ENCODE data around the gene LPCAT1. TPM values are rescaled to one million over a fixed set of nuclear protein-coding genes. Genes with fewer than 3 reads are reported as not detected.

LPCAT1 gene
- total RNA-seq, 6 experiments from 2014 or later = 37.5 to 53.5 (median 44.1) TPM

DNA sequence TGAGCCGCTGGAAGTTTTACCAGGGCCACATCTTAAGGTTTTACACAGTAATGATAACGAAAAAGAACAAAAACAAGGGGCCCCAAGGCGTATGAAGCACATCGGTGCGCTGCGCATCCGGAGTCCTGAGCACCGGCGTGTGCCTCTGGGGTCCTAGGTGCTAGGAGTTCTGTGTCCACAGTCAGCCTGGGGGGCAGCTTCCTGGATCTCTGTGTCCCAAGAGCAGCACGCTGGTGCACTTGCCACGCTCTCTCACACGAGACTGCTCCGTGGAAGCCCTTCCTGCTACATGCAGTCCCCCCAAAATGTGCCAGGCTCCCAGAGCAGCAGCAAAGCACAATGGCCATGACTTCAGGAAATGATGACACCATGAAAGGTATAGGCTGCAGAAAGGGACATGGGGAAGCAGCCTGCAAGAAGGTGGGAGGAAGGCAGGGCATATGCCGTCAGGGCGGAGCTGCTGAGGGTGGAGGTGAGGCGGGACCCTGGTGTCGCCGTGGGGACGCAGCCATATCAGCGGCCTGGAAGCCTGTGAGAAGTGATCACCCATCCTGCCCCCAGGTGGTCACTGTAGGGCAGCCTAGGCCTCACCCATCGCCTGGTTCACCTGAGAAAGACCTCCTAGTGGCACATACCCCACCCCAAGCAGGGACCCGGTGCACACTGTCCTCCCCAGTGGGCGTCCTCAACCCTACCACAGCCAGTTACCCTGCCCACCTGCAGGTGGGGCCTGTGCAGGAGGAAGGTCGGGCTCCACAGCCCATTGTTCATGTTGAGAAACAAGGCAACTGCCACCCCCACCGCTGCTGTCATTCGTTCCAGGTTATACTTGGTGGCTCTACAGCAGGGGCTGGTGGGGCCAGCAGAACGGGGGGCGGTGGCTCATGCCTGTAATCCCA lies 54.9 kb downstream of the LPCAT1 start:
- peaks cover 16% of the 10 kb centered on the region for H3K9me3 Mint-ChIP-seq
- TF ChIP-seq, protein P1, sequence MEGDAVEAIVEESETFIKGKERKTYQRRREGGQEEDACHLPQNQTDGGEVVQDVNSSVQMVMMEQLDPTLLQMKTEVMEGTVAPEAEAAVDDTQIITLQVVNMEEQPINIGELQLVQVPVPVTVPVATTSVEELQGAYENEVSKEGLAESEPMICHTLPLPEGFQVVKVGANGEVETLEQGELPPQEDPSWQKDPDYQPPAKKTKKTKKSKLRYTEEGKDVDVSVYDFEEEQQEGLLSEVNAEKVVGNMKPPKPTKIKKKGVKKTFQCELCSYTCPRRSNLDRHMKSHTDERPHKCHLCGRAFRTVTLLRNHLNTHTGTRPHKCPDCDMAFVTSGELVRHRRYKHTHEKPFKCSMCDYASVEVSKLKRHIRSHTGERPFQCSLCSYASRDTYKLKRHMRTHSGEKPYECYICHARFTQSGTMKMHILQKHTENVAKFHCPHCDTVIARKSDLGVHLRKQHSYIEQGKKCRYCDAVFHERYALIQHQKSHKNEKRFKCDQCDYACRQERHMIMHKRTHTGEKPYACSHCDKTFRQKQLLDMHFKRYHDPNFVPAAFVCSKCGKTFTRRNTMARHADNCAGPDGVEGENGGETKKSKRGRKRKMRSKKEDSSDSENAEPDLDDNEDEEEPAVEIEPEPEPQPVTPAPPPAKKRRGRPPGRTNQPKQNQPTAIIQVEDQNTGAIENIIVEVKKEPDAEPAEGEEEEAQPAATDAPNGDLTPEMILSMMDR (IDR thresholded peaks at IDR 0.05) = peak; percentile 31
- H3K4me1 Mint-ChIP-seq (ENCODE audit: low read depth) = peaks cover 19% of the 10 kb centered on the region
- peaks cover 47% of the 10 kb centered on the region for H3K36me3 Mint-ChIP-seq (ENCODE audit: low read depth)
- DNase-seq = no peak
- H3K4me3 Mint-ChIP-seq = no peak overlapping the region
- H3K27ac Mint-ChIP-seq = peak overlapping the region; percentile 84
- H3K27me3 Mint-ChIP-seq (ENCODE audit: insufficient read depth) = peaks cover 14% of the 10 kb centered on the region

DNA sequence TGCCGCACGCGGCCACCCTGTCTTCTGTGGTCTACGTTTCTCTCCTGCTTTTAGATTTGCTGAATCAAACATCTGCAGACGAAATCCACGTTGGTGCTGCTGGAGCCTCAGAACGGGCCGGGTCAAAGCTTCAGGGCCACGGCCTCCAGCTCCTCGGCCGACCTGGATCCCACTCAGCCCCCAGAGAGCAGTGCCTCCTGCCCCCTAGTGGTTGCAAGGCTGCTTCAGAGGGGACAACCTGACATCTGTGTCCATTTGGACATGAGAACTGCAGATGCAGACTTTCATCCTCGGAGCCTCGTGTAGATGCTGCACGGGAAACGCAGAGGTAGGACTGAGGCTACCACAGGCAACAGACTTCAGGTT lies 55.5 kb downstream of the LPCAT1 start:
- Mint-ChIP-seq H3K4me1 (ENCODE audit: low read depth) (peaks cover 19% of the 10 kb centered on the region), H3K36me3 (ENCODE audit: low read depth) (peaks cover 47% of the 10 kb centered on the region), H3K9me3 (peaks cover 16% of the 10 kb centered on the region), H3K27ac (peak overlapping the region; percentile 70), H3K27me3 (ENCODE audit: insufficient read depth) (peaks cover 16% of the 10 kb centered on the region), H3K4me3 (no peak overlapping the region)
- no peak for DNase-seq
- TF ChIP-seq, protein P1 (IDR thresholded peaks at IDR 0.05) = peak; percentile 76

DNA sequence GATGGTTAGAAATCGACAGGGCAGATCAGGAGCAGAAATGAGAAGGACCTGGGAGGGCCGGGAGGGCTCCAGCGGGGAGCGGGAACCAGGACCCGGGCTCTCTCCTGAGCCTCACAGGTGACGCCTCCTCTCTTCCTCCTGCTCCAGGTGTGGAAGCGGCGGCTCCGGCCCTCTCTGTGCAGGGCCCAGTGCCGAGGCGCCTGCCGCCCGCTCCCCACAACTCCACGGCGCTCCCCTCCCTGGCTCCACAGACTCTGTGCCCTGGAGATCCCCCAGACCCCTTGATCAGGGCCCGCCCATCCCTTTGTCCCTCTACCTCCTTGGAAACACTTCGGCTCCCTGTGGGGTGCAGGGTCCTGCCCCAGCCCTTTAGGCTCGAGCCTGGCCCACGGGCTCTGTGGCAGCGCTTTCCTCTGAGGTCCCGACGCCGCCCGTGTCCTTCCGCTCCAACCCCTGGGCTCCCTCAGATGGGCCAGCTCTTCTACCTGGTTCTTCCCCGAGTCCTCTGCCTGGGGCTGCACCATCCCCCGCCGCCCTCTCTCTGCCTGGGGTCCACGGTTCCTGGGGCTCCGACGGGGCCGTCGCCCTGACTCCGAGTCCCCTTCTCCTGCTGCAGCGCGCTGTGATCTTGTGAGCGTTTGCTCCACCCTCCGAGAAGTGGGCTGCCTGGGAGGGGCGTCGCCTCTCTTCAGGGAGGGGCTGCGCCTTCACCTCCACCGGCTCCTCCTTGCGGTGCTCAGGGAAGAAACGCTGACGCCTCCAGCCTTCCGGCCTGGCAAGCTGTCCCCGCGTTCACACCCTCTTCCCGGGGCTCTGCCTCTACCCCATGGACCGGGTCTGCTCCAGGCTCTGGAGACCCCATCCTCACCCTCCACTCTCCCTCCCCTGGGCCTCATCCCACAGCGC lies 56.2 kb downstream of the LPCAT1 start:
- H3K9me3 Mint-ChIP-seq = peaks cover 16% of the 10 kb centered on the region
- peaks cover 19% of the 10 kb centered on the region for H3K4me1 Mint-ChIP-seq (ENCODE audit: low read depth)
- H3K36me3 Mint-ChIP-seq (ENCODE audit: low read depth) = peaks cover 46% of the 10 kb centered on the region
- no peak overlapping the region for H3K4me3 Mint-ChIP-seq
- H3K27ac Mint-ChIP-seq = no peak overlapping the region
- TF ChIP-seq, protein P1 (IDR thresholded peaks at IDR 0.05) = no peak
- H3K27me3 Mint-ChIP-seq (ENCODE audit: insufficient read depth) = peaks cover 16% of the 10 kb centered on the region
- no peak for DNase-seq

DNA sequence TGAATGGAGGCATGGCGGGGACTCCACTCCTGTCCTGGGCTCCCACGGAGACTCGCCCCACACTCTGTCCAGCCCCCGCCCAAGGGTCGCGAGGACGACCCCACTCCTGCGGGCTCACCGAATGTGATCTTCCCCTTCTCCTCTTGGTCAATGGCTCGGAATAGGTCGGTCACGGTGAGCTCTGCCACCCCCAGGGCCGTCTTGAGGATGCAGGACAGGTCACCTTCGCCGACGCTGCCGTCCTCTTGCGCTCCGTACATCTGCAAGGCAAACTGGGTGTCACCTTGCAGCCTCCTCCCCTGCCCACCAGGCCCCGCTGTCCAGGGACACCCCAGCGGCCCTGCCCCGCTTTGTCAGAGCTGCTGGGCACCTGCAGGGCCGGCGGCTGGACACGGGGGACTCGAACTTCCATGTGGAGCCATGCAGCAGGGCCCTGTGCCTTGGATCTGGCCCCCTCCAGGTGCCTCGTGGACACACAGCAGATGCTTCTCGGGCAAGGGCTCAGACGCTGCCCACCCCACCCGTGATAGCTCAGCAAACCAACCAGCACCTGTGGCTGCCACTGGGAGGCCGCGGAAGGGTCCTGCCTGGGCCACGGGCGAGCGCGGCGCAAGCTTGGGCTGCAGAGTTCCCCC lies 57.0 kb downstream of the LPCAT1 start:
- TF ChIP-seq, protein P1 (IDR thresholded peaks at IDR 0.05) = no peak
- Mint-ChIP-seq H3K9me3 (peaks cover 16% of the 10 kb centered on the region), H3K36me3 (ENCODE audit: low read depth) (peaks cover 52% of the 10 kb centered on the region), H3K4me3 (no peak overlapping the region), H3K27me3 (ENCODE audit: insufficient read depth) (peaks cover 18% of the 10 kb centered on the region), H3K27ac (no peak overlapping the region), H3K4me1 (ENCODE audit: low read depth) (peaks cover 19% of the 10 kb centered on the region)
- no peak for DNase-seq

DNA sequence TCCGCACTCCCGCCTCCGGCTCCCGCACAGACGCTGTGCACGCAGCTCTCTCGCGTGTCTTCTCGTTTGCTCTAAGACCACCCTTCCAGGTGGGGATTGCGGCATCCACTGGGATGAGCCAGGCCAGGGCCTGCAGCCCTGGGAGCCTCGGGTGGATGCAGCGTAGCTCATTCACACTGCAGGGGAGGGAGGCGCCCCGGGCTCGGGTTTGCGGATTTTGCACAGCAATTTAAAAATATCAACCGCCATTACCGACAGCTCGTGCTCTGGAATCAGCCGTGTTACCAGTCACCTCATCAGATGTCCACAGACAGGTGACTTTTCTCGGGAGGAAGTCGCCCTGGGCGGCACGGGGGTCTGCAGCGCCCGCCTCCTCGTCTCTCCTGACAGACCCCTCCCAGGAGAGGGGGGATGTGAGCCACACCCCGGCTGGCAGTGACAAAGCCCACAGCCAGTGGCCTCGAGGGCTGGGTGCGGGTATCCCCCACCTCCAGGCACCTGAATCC lies 57.7 kb downstream of the LPCAT1 start:
- H3K9me3 Mint-ChIP-seq = peaks cover 16% of the 10 kb centered on the region
- no peak overlapping the region for H3K27ac Mint-ChIP-seq

More for the DNA sequence above, 57.7 kb downstream of the LPCAT1 start:
- Mint-ChIP-seq H3K4me3 (no peak overlapping the region), H3K36me3 (ENCODE audit: low read depth) (peaks cover 56% of the 10 kb centered on the region), H3K27me3 (ENCODE audit: insufficient read depth) (peaks cover 18% of the 10 kb centered on the region), H3K4me1 (ENCODE audit: low read depth) (peaks cover 15% of the 10 kb centered on the region)
- TF ChIP-seq, protein P1 (IDR thresholded peaks at IDR 0.05) = no peak
- no peak for DNase-seq
